ENCODE measurements around the gene SGK1. TPM values are rescaled to one million over a fixed set of nuclear protein-coding genes. Genes with fewer than 3 reads are reported as not detected.

Gene SGK1
- total RNA-seq, 1 donor from 2014 or later, result 91.0 TPM

DNA sequence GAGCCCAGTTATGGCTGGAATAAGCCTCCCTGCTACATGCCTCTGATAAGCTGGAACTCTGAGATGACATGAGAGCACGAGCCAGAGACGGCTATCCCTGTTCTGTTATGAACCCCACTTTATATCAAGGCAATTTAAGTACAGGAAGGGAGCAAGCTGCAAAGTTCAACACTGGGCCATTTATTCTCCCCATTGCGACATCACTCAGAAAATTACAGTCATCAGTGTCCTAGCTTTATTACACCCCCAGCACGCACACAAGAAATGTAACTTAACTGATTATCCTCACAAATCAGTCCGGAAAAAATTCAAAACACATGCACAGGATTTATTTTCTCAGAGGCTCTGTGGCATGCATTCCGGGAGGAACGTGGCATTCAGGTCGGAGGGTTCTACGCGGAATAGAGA, 140.2 kb downstream of the SGK1 start:
- Mint-ChIP-seq H3K27ac (ENCODE audit: unreplicated experiment) (peak overlapping the region; percentile 88), H3K9me3 (ENCODE audit: low read depth) (no peaks in the 10 kb centered on the region), H3K36me3 (ENCODE audit: low read depth) (peaks cover 10% of the 10 kb centered on the region), H3K27me3 (ENCODE audit: low read depth) (no peaks in the 10 kb centered on the region), H3K4me1 (ENCODE audit: low read depth) (peaks cover 40% of the 10 kb centered on the region), H3K4me3 (ENCODE audit: unreplicated experiment) (peak overlapping the region; percentile 72)
- TF ChIP-seq, protein P1, sequence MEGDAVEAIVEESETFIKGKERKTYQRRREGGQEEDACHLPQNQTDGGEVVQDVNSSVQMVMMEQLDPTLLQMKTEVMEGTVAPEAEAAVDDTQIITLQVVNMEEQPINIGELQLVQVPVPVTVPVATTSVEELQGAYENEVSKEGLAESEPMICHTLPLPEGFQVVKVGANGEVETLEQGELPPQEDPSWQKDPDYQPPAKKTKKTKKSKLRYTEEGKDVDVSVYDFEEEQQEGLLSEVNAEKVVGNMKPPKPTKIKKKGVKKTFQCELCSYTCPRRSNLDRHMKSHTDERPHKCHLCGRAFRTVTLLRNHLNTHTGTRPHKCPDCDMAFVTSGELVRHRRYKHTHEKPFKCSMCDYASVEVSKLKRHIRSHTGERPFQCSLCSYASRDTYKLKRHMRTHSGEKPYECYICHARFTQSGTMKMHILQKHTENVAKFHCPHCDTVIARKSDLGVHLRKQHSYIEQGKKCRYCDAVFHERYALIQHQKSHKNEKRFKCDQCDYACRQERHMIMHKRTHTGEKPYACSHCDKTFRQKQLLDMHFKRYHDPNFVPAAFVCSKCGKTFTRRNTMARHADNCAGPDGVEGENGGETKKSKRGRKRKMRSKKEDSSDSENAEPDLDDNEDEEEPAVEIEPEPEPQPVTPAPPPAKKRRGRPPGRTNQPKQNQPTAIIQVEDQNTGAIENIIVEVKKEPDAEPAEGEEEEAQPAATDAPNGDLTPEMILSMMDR (IDR thresholded peaks at IDR 0.05), result no peak
- DNase-seq (ENCODE audit: low spot score), result no peak

DNA sequence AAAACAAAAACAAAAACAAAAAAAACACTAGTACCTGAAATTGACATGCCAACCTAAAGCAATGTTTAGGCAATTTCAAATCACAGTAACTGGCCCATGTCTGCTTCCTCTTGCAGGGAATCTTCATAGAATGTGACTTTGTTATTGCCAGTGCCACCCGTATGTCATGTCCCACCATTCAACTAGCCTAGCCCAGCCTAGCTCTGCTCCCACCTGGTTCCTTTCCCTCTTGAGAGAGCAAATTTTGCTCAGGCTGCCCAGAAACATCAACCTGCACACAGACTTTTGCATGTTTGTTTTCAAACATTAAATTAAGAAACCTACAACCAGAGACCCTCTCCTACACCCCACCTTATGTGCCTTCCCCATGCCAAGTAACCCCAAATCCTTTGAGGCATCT, 140.7 kb downstream of the SGK1 start:
- Mint-ChIP-seq H3K27ac (ENCODE audit: unreplicated experiment) (peak overlapping the region; percentile 66), H3K36me3 (ENCODE audit: low read depth) (peaks cover 14% of the 10 kb centered on the region), H3K9me3 (ENCODE audit: low read depth) (no peaks in the 10 kb centered on the region), H3K4me1 (ENCODE audit: low read depth) (peaks cover 45% of the 10 kb centered on the region), H3K27me3 (ENCODE audit: low read depth) (no peaks in the 10 kb centered on the region), H3K4me3 (ENCODE audit: unreplicated experiment) (no peak overlapping the region)
- TF ChIP-seq, protein P1 (IDR thresholded peaks at IDR 0.05), result no peak
- no peak for DNase-seq (ENCODE audit: low spot score)

DNA sequence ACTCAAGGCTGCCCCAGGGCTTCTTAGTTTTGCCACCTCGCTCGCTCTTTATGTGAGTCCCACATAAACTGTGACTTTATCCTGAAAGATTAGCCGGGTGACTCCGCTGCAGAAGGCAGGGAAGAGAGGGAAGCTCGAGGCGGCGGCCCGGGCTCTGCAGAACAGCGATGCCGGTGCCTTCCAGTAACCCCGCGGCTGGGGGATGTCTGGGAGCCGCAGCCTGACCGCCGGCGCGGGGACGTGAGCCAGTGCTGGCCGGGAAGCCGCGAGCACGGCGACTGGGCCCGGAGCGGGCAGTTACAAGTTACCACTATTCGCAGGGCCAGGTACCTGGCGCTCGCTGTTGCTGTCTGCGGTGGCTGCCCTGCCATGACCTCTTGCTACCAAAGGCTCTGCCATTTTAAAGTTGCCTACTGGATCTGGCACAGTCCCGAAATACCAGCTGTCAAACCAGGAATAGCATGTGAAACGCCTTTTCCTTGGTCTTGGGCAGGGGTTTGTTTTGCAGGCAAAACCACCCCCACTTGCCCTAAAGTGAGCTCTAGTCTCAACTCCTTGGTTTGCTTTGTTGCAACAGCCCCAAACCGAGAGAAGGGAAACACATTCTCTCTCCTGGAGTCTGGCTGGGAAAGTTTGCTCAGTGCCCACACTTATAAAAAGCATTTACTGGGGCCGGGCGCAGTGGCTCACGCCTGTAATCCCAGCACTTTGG, 141.5 kb downstream of the SGK1 start:
- Mint-ChIP-seq H3K4me3 (ENCODE audit: unreplicated experiment) (peak overlapping the region; percentile 93), H3K9me3 (ENCODE audit: low read depth) (no peaks in the 10 kb centered on the region), H3K27ac (ENCODE audit: unreplicated experiment) (peak overlapping the region; percentile 100), H3K4me1 (ENCODE audit: low read depth) (peaks cover 54% of the 10 kb centered on the region), H3K27me3 (ENCODE audit: low read depth) (no peaks in the 10 kb centered on the region), H3K36me3 (ENCODE audit: low read depth) (peaks cover 21% of the 10 kb centered on the region)
- TF ChIP-seq, protein P1 (IDR thresholded peaks at IDR 0.05), result no peak
- DNase-seq (ENCODE audit: low spot score), result no peak

DNA sequence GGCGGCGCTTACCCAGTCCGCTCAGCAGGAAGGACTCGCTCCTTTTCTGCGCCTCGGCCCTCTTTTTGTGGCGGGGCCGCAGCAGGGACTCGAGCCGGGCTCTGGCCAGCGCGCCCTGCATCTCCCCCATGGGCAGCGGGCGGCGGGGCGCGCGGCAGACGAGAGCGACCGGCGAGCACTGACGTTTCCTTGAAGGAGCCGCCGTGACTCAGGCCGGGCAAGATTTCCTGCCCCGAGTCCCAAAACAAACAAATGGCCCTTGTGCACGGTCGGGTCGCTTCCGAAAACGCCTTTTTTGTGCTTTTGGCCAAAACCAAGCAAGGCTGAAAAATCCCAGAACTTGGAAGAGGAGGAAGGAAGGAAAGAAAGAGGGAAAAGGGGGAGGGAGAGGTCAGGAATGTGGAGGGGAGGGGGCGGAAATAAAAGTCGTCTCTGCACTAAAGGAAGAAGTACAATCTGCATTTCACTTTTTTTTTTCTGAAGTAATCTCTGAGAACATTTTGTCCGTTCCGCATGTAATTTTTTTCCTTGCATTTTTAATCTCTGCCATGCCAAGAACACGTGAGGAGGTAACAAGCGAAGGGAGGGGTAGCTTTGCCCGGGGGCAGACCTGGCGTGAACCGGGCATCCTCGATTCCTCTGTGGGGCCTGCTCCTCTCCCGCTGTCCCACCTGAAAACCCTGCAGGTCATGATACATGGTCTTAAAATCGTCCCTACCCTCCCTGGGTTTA, 142.2 kb downstream of the SGK1 start:
- Mint-ChIP-seq H3K27me3 (ENCODE audit: low read depth) (no peaks in the 10 kb centered on the region), H3K4me1 (ENCODE audit: low read depth) (peaks cover 61% of the 10 kb centered on the region), H3K27ac (ENCODE audit: unreplicated experiment) (peak overlapping the region; percentile 100), H3K9me3 (ENCODE audit: low read depth) (no peaks in the 10 kb centered on the region), H3K36me3 (ENCODE audit: low read depth) (peaks cover 28% of the 10 kb centered on the region), H3K4me3 (ENCODE audit: unreplicated experiment) (peak overlapping the region; percentile 93)
- DNase-seq (ENCODE audit: low spot score), result peak; percentile 94
- TF ChIP-seq, protein P1 (IDR thresholded peaks at IDR 0.05), result no peak

DNA sequence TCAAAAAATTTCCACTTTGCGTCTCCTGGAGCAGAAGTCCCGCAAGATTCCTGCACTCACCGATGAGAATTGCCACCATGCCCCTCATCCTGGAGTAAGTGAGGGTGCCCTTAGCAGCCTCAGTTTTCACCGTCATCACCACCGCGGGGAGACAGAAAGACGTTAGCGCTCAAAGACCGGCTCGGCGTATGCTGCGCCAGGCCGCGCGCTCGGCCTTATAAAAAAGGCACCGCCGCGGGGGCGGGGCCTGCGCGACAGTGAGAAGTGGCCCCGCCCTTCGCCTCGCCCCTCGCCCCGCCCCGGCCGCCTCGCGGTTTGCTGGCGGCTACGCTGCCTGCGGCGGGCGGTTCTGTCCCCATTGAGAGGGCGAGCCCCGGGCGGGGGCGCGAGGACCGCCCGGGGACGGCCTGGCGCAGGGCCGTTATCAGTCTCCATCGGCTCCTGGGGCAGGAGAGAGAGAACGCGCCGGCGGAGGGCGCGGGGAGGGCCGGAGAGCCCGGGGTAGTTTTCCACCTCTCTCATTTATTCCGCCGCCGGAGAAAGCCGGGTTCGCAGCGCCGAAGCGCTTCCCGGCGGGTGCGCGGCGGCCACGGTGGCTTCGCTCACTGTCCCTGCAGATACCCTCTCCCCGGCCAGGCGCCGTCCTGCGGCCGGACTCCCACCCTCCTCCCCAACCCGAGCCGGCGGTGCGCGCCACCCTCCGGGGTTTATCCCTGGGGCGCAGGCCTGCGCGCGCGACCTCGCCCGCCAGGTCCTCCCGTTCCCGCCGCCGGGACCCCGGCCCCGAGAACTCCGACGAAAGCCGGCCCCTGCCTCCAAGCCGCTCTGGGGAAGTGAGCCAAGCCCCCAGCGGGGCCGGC, 143.0 kb downstream of the SGK1 start:
- Mint-ChIP-seq H3K4me3 (ENCODE audit: unreplicated experiment) (peak overlapping the region; percentile 99), H3K36me3 (ENCODE audit: low read depth) (peaks cover 33% of the 10 kb centered on the region), H3K9me3 (ENCODE audit: low read depth) (no peaks in the 10 kb centered on the region), H3K4me1 (ENCODE audit: low read depth) (peaks cover 69% of the 10 kb centered on the region), H3K27ac (ENCODE audit: unreplicated experiment) (peak overlapping the region; percentile 100), H3K27me3 (ENCODE audit: low read depth) (no peaks in the 10 kb centered on the region)
- DNase-seq (ENCODE audit: low spot score), result peak; percentile 95
- TF ChIP-seq, protein P1 (IDR thresholded peaks at IDR 0.05), result peak; percentile 29
